Measurements from ENCODE around the gene ZDHHC8. TPM values are rescaled to one million over a fixed set of nuclear protein-coding genes. Genes with fewer than 3 reads are reported as not detected.

The ZDHHC8 gene
- total RNA-seq, 2 donors from 2014 or later, result 14.1 to 36.6 TPM

DNA sequence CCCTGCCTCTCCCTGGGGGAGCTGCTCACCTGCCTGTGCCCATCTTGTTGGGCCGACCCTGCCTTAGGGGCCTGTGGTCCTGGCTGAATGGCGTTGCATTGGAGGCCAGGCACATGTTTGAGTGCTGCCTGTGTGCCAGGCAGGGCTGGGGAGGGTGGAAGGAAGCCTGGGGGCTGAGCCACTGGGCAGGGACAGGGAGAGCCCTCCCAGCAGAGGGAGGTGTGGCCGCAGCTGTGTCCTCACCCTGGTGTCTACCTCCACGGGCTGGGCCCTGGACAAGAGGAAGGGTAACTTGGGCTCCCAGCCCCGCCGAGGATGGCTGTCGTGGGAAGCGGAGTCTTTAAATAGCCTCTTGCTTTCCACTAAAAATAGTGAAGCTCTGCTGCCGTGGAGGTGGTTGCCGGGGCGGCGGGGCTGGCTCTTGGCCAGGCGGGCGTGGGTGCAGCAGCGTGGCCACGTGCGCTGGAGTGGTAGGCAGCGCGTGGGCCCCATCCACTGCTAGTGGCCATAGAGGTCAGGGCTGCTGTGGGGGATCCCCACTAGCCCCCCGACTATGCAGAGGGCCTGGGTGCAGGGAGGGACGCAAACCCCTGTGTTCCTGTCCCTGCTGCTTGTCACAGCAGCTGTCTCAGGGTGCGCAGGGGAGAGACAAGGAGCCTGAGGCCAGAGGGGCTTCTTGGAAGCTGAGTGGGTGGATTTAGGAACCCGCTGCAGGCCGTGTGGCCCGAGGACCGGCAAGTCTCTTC is 6.2 kb downstream of the ZDHHC8 start:
- WGBS, result 43% methylated on average over 25 of the region's 26 CpGs
- intact Hi-C loops (cut with DNase I), result no loop called here
- no peak for DNase-seq (ENCODE audit: low spot score)
- H3K9me3 ChIP-seq, result no peaks in the 10 kb centered on the region
- H3K36me3 ChIP-seq, result no peaks in the 10 kb centered on the region
- no peak overlapping the region for H3K27ac ChIP-seq
- TF ChIP-seq, protein P1, sequence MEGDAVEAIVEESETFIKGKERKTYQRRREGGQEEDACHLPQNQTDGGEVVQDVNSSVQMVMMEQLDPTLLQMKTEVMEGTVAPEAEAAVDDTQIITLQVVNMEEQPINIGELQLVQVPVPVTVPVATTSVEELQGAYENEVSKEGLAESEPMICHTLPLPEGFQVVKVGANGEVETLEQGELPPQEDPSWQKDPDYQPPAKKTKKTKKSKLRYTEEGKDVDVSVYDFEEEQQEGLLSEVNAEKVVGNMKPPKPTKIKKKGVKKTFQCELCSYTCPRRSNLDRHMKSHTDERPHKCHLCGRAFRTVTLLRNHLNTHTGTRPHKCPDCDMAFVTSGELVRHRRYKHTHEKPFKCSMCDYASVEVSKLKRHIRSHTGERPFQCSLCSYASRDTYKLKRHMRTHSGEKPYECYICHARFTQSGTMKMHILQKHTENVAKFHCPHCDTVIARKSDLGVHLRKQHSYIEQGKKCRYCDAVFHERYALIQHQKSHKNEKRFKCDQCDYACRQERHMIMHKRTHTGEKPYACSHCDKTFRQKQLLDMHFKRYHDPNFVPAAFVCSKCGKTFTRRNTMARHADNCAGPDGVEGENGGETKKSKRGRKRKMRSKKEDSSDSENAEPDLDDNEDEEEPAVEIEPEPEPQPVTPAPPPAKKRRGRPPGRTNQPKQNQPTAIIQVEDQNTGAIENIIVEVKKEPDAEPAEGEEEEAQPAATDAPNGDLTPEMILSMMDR (IDR thresholded peaks at IDR 0.05), result no peak
- TF ChIP-seq POLR2A (IDR thresholded peaks at IDR 0.05) (no peak), POLR2AphosphoS5 (IDR thresholded peaks at IDR 0.05) (no peak)
- H3K27me3 ChIP-seq (replicated peaks; ENCODE audit: insufficient read depth), result no peaks in the 10 kb centered on the region
- peaks cover 4% of the 10 kb centered on the region for H3K4me1 ChIP-seq (replicated peaks)
- H3K4me3 ChIP-seq, result no peak overlapping the region

DNA sequence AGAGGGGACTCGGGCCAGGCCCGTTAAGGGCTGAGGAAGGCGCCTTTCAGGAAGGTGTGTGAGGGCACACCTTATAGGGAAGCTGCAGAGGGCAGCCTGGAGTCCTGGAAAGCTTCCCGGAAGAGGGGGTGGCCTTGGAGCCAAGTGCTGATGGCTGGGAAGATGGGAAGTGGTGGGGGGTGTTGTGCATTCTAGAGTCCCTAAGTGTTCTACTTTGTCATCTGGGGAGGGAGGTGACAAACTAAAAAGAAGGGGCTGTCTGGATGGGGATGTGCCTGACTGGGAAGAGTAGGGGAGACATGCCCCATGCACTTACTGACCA is 6.8 kb downstream of the ZDHHC8 start:
- Histone ChIP-seq H3K4me1 (replicated peaks) (no peaks in the 10 kb centered on the region), H3K4me3 (no peak overlapping the region), H3K27me3 (replicated peaks; ENCODE audit: insufficient read depth) (no peaks in the 10 kb centered on the region), H3K36me3 (no peaks in the 10 kb centered on the region), H3K9me3 (no peaks in the 10 kb centered on the region), H3K27ac (no peak overlapping the region)
- DNase-seq (ENCODE audit: low spot score), result no peak
- intact Hi-C loops (cut with DNase I), result no loop called here
- WGBS, result 43% methylated on average over 4 of the region's 4 CpGs
- no peak for TF ChIP-seq POLR2A (IDR thresholded peaks at IDR 0.05)
- TF ChIP-seq, protein P1 (IDR thresholded peaks at IDR 0.05), result no peak
- TF ChIP-seq POLR2AphosphoS5 (IDR thresholded peaks at IDR 0.05), result no peak

DNA sequence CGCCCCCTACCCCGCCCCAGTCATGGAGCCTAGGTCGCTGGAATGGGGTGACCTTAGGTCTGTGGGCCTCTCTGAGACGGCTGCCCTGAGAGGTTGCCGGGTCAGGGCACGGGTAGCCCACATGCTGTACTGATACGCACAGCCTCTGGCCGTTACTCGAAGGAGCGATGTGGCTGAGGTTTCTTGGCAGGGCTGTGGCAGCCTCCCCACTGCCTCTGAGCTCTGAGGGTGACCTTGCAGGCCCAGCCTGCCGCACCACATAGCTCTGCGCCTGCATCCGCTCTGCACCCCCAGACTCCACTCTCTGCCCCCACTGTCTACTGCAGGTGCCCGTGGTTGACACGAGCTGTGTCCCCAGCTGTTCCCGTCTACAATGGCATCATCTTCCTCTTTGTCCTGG is 7.3 kb downstream of the ZDHHC8 start:
- 91% methylated on average over 15 of the region's 16 CpGs for WGBS
- no peaks in the 10 kb centered on the region for H3K9me3 ChIP-seq
- H3K27ac ChIP-seq, result no peak overlapping the region
- no peaks in the 10 kb centered on the region for H3K4me1 ChIP-seq (replicated peaks)
- no peaks in the 10 kb centered on the region for H3K36me3 ChIP-seq
- intact Hi-C loops (cut with DNase I), result no loop called here
- no peak overlapping the region for H3K4me3 ChIP-seq
- DNase-seq (ENCODE audit: low spot score), result no peak
- H3K27me3 ChIP-seq (replicated peaks; ENCODE audit: insufficient read depth), result no peaks in the 10 kb centered on the region
- TF ChIP-seq POLR2AphosphoS5 (IDR thresholded peaks at IDR 0.05) (no peak), POLR2A (IDR thresholded peaks at IDR 0.05) (no peak)
- TF ChIP-seq, protein P1 (IDR thresholded peaks at IDR 0.05), result no peak

DNA sequence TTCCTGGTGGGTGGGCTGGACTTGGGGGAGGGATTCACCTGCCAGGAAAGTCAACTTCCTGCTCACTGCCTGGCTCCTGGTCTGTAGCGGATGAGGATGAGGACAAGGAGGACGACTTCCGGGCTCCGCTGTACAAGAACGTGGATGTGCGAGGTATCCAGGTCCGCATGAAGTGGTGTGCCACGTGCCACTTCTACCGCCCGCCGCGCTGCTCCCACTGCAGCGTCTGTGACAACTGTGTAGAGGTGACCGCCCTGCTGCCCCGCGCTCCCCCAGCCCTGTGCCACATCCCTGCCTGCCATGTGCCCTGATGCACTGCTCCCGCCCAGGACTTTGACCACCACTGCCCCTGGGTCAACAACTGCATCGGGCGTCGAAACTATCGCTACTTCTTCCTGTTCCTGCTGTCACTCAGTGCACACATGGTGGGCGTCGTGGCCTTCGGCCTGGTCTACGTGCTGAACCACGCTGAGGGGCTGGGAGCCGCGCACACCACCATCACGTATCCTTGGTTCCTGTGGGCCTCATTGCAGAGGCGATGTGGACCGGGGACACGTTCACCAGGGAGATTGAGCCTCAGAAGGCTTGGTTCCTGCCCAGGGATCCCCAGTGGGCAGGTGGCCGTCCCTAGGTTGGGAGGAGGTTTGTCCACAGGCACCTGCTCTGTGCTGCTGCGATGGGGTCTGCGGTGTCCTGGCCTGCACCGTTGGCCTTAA is 7.9 kb downstream of the ZDHHC8 start:
- no peaks in the 10 kb centered on the region for H3K9me3 ChIP-seq
- TF ChIP-seq POLR2A (IDR thresholded peaks at IDR 0.05) (no peak), POLR2AphosphoS5 (IDR thresholded peaks at IDR 0.05) (no peak)
- TF ChIP-seq, protein P1 (IDR thresholded peaks at IDR 0.05), result no peak
- no peak overlapping the region for H3K4me3 ChIP-seq
- H3K4me1 ChIP-seq (replicated peaks), result no peaks in the 10 kb centered on the region
- no peaks in the 10 kb centered on the region for H3K27me3 ChIP-seq (replicated peaks; ENCODE audit: insufficient read depth)
- intact Hi-C loops (cut with DNase I), result no loop called here
- 92% methylated on average over 35 of the region's 36 CpGs for WGBS
- no peak overlapping the region for H3K27ac ChIP-seq
- DNase-seq (ENCODE audit: low spot score), result no peak
- H3K36me3 ChIP-seq, result no peaks in the 10 kb centered on the region

DNA sequence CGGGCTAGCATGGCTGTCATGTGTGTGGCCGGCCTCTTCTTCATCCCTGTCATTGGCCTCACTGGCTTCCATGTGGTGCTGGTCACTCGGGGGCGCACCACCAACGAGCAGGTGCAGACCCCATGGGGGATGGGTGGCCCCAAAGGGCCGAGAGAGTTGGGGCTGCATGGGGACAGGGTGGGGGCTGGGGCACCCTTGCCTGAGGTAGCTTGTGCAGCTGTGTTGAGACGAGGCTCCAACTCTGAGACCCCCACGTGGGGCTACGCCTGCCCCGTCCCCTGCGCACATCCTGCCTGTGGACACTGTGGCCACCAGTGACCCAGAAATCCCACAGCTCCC is 8.5 kb downstream of the ZDHHC8 start:
- Histone ChIP-seq H3K36me3 (no peaks in the 10 kb centered on the region), H3K27me3 (replicated peaks; ENCODE audit: insufficient read depth) (no peaks in the 10 kb centered on the region), H3K9me3 (no peaks in the 10 kb centered on the region), H3K4me1 (replicated peaks) (no peaks in the 10 kb centered on the region), H3K4me3 (no peak overlapping the region), H3K27ac (no peak overlapping the region)
- no peak for TF ChIP-seq POLR2AphosphoS5 (IDR thresholded peaks at IDR 0.05)
- TF ChIP-seq POLR2A (IDR thresholded peaks at IDR 0.05), result no peak
- TF ChIP-seq, protein P1 (IDR thresholded peaks at IDR 0.05), result no peak
- no peak for DNase-seq (ENCODE audit: low spot score)
- intact Hi-C loops (cut with DNase I), result no loop called here
- WGBS, result 90% methylated on average over 11 of the region's 11 CpGs
